OCI-LY3 (cell line): Measurements from ENCODE around the gene GALNT18.

Source experiments
- H2AFZ ChIP-seq: fragments of 200-600, 300-600 bp; shearing (Covaris generic); 2 replicates; pipeline ENCODE4 v1.6.0; 2014; ENCODE audit warnings: antibody characterized with exemption, low read depth, low read length
- H3K27ac ChIP-seq: fragments of 200-600, 300-600 bp; sonication (generic); 2 replicates; pipeline ENCODE4 v1.5.1; 2014; ENCODE audit warnings: mild to moderate bottlenecking, low read length, moderate library complexity, mixed read lengths
- H3K27me3 ChIP-seq: fragments of 200-600, 300-600 bp; sonication (generic); 2 replicates; pipeline ENCODE4 v1.6.1; 2014; ENCODE audit warnings: low read depth, low read length, mixed read lengths
- H3K36me3 ChIP-seq: fragments of 200-600, 300-600 bp; sonication (generic); replicated peaks from 2 replicates; pipeline ENCODE3; 2014; ENCODE audit warnings: low read depth, low read length, mixed read lengths
- H3K4me1 ChIP-seq: fragments of 300-600, 200-600 bp; sonication (generic); 2 replicates; pipeline ENCODE4 v1.6.1; 2014; ENCODE audit warnings: low read length, mixed read lengths
- H3K4me2 ChIP-seq: fragments of 200-600, 300-600 bp; sonication (generic); 2 replicates; pipeline ENCODE4 v1.6.1; 2014; ENCODE audit warnings: low read length, mixed read lengths
- H3K4me3 ChIP-seq: fragments of 300-600, 200-600 bp; sonication (generic); 2 replicates; pipeline ENCODE4 v1.5.1; 2014; ENCODE audit warnings: antibody characterized with exemption, mild to moderate bottlenecking, low read length, moderate library complexity
- H3K79me2 ChIP-seq: fragments of 300-600, 200-600 bp; shearing (Covaris generic); 2 replicates; pipeline ENCODE4 v1.6.1; 2014; ENCODE audit warnings: mild to moderate bottlenecking, low read length, mixed read lengths
- H3K9ac ChIP-seq: fragments of 300-600, 200-600 bp; shearing (Covaris generic); 2 replicates; pipeline ENCODE4 v1.6.0; 2014; ENCODE audit warnings: mild to moderate bottlenecking, low read length, moderate library complexity
- H3K9me3 ChIP-seq: fragments of 200-600, 300-600 bp; shearing (Covaris generic); 2 replicates; pipeline ENCODE4 v1.6.1; 2014; ENCODE audit warnings: low read length, mixed read lengths; ENCODE audit not compliant: insufficient read depth
- H4K20me1 ChIP-seq: fragments of 200-600, 300-600 bp; sonication (generic); 2 replicates; pipeline ENCODE4 v1.6.1; 2016; ENCODE audit warnings: low read length, mixed read lengths; ENCODE audit not compliant: insufficient read depth
- CTCF ChIP-seq: fragments of 200-600, 300-600 bp; sonication (generic); IDR thresholded peaks from 2 replicates; pipeline ENCODE4 v1.5.1; 2014; ENCODE audit warnings: antibody characterized with exemption, low read length, low read depth
- EZH2phosphoT487 ChIP-seq: fragments of 200-600 bp; shearing (Covaris generic); IDR thresholded peaks from 2 replicates; pipeline ENCODE4 v1.6.1; 2018; ENCODE audit warnings: antibody characterized with exemption, mixed run types, low read depth

Gene GALNT18

GRCh38 chr11:11565636-11566035, 56.2 kb downstream of the GALNT18 start:
- no peaks in the 10 kb centered on the region for H3K36me3 ChIP-seq
- H4K20me1 ChIP-seq = no peaks in the 10 kb centered on the region
- no peak overlapping the region for H2AFZ ChIP-seq
- no peak for TF ChIP-seq CTCF
- TF ChIP-seq EZH2phosphoT487 = no peak
- no peaks in the 10 kb centered on the region for H3K9me3 ChIP-seq
- no peak overlapping the region for H3K4me2 ChIP-seq
- no peaks in the 10 kb centered on the region for H3K4me1 ChIP-seq
- no peaks in the 10 kb centered on the region for H3K79me2 ChIP-seq
- H3K4me3 ChIP-seq = no peak overlapping the region
- H3K27me3 ChIP-seq = no peaks in the 10 kb centered on the region
- H3K27ac ChIP-seq = no peak overlapping the region
- H3K9ac ChIP-seq = no peak overlapping the region

DNA sequence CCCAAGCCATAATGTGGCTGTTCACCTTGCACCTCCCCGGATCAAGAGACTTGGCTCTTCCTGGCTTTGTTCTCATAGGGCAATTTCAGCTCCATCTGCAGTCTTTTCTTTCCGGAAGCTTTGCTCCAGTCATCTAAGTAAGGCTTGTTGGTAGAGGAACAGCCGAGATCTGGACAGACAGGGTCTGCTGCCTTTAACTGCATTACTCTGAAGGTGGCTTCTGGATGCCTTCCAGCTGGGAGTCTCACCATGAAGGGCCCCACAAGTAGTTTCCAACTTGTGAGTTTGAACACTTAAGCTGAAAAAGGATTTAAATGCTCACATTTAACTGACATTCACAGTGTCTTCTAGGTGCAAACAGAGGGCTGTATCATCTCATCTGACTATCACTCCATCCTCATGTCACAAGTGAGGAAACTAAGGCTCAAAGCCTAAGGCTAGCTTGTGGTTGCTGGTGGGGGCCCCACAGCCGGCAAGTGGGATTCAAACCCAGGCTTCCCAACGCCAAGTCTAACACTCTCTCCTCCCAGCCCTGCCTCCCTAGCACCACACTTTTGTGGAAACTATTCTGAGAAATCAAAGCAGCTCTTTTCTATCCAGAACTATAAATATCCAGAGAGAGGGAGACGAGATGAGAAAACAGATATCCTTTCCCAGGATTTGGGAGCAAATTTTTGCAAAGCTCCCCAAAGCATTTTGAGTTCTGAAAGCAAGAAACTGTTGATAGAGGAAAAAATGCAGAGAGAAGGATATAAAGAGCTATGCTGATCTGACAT, 58.4 kb downstream of the GALNT18 start:
- H3K4me3 ChIP-seq = no peak overlapping the region
- TF ChIP-seq EZH2phosphoT487 (no peak), CTCF (no peak)
- no peaks in the 10 kb centered on the region for H3K27me3 ChIP-seq
- H3K9me3 ChIP-seq = no peaks in the 10 kb centered on the region
- H3K36me3 ChIP-seq = no peaks in the 10 kb centered on the region
- H3K4me2 ChIP-seq = no peak overlapping the region
- H2AFZ ChIP-seq = no peak overlapping the region
- no peaks in the 10 kb centered on the region for H3K79me2 ChIP-seq
- H3K4me1 ChIP-seq = no peaks in the 10 kb centered on the region
- no peak overlapping the region for H3K27ac ChIP-seq
- no peak overlapping the region for H3K9ac ChIP-seq
- no peaks in the 10 kb centered on the region for H4K20me1 ChIP-seq

- no peak overlapping the region for H3K4me3 ChIP-seq
- no peaks in the 10 kb centered on the region for H3K9me3 ChIP-seq
Observed at GRCh38 chr11:11561991-11562390, 59.8 kb downstream of the GALNT18 start.

DNA sequence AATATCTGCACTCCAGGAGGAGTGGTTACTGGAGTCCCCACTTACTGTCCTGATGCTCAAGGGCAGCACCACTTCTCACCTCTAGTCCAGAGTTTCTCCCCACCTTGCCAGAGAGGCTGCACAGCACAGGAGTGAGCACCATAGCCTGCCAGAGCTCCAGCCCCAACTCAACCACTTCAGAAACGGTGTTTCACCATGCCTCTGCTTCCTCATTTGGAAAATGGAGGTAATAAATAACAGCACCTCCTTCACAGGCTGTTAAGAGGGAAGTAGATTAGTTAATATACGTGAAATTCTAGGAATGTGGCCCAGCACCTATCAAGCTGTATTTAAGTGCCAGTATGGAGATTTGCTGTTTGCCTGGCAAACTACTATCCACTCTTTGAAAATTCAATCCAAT, 63.0 kb downstream of the GALNT18 start:
- no peak overlapping the region for H2AFZ ChIP-seq
- H3K79me2 ChIP-seq = no peaks in the 10 kb centered on the region
- H3K9ac ChIP-seq = no peak overlapping the region
- no peaks in the 10 kb centered on the region for H3K36me3 ChIP-seq
- no peak for TF ChIP-seq CTCF
- no peak for TF ChIP-seq EZH2phosphoT487
- no peaks in the 10 kb centered on the region for H4K20me1 ChIP-seq
- peaks cover 4% of the 10 kb centered on the region for H3K4me1 ChIP-seq
- no peaks in the 10 kb centered on the region for H3K9me3 ChIP-seq
- no peak overlapping the region for H3K27ac ChIP-seq
- H3K4me2 ChIP-seq = no peak overlapping the region
- peaks cover 4% of the 10 kb centered on the region; the same call in 1 of the 2 replicates for H3K27me3 ChIP-seq
- H3K4me3 ChIP-seq = no peak overlapping the region

More at GRCh38 chr11:11561991-11562390, 59.8 kb downstream of the GALNT18 start:
- TF ChIP-seq EZH2phosphoT487 (no peak), CTCF (no peak)
- Histone ChIP-seq H3K27ac (no peak overlapping the region), H4K20me1 (no peaks in the 10 kb centered on the region), H3K9ac (no peak overlapping the region), H3K27me3 (peaks cover 2% of the 10 kb centered on the region; the same call in 1 of the 2 replicates), H3K4me2 (no peak overlapping the region), H3K4me1 (no peaks in the 10 kb centered on the region), H3K79me2 (no peaks in the 10 kb centered on the region), H3K36me3 (no peaks in the 10 kb centered on the region), H2AFZ (no peak overlapping the region)
